Fibroblast of lung (primary cell): Measurements from ENCODE around the gene ZNF593.

Source experiments
- CTCF ChIP-seq, 2 donors: IDR thresholded peaks in 1 of 2; conservative IDR thresholded peaks in 1 of 2; 1 replicate in 1 of 2; 2 replicates in 1 of 2; pipeline ENCODE4 v1.5.1; 2011 to 2012; ENCODE audit warnings: low read length in 2 of 2, control low read depth in 1 of 2, inconsistent platforms in 1 of 2, low read depth in 1 of 2, mild to moderate bottlenecking in 1 of 2
- EZH2 ChIP-seq: IDR thresholded peaks from 2 replicates; pipeline ENCODE4 v1.5.1; 2012; ENCODE audit warnings: low read length, control low read depth, mild to moderate bottlenecking; ENCODE audit errors: missing control alignments

GRCh38 chr1:26160527-26161414 is 8.9 kb upstream of the ZNF593 start:
- TF ChIP-seq CTCF (conservative IDR thresholded peaks at IDR 0.05 in 1 of 2, IDR thresholded peaks at IDR 0.05 in 1 of 2; ENCODE audit: low read depth in 1 of 2, low read length in 2 of 2) (no peak), EZH2 (no peak)
